HEK293T (cell line): ENCODE data around the gene RPA3.

Source experiments
- ARNT ChIP-seq: fragments of 450-650 bp; IDR thresholded peaks from 2 replicates; pipeline ENCODE4 v1.6.1; 2017; ENCODE audit warnings: mild to moderate bottlenecking
- CTBP1 ChIP-seq: fragments of 450-650 bp; IDR thresholded peaks from 2 replicates; pipeline ENCODE4 v1.6.1; 2016; ENCODE audit warnings: borderline replicate concordance
- FOXA1 ChIP-seq: fragments of 450-650 bp; IDR thresholded peaks from 2 replicates; pipeline ENCODE4 v1.6.1; 2016; ENCODE audit warnings: mild to moderate bottlenecking
- FOXK2 ChIP-seq: fragments of 450-650 bp; IDR thresholded peaks from 2 replicates; pipeline ENCODE4 v1.6.1; 2016; ENCODE audit warnings: mild to moderate bottlenecking
- LEF1 ChIP-seq: fragments of 450-650 bp; IDR thresholded peaks from 2 replicates; pipeline ENCODE4 v1.6.1; 2017; ENCODE audit warnings: mild to moderate bottlenecking, borderline replicate concordance
- SP1 ChIP-seq: fragments of 450-650 bp; IDR thresholded peaks from 2 replicates; pipeline ENCODE4 v1.6.1; 2017
- SUZ12 ChIP-seq: fragments of 450-650 bp; IDR thresholded peaks from 2 replicates; pipeline ENCODE4 v1.6.1; 2016; ENCODE audit warnings: mild to moderate bottlenecking
- TARDBP ChIP-seq: fragments of 450-650 bp; IDR thresholded peaks from 2 replicates; pipeline ENCODE4 v1.6.1; 2016

DNA sequence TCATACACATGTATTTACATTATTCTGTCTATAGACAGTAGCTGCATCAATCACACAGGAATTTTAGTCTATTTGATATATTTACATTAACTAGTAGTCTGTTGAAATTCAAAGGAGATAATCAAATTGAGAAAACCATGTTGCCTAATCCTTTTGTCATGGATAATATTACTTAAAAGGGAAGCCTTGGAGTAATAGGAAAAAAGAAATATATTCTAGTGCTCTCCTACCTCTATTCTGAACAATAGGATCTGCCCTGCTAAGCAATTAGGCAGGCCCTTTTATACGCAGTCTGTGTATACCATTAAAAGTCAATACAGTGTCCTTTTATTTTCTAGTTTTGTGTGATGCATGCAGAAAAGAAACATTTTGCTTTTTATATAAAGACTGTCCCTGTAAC, 53.4 kb downstream of the RPA3 start:
- TF ChIP-seq SP1 (no peak), ARNT (no peak), CTBP1 (no peak), TARDBP (no peak), SUZ12 (no peak), LEF1 (no peak), FOXK2 (no peak), FOXA1 (no peak)
